Thyroid gland (tissue), 4 donors: ENCODE data around the gene NEK6.

Experiments used
- CTCF ChIP-seq, 6 experiments: fragments of 200-600 bp in 3 of 6; fragments of 450-650 bp in 3 of 6; sonication (generic) in 3 of 6; IDR thresholded peaks; one replicate each; pipeline ENCODE4 v1.5.1; 2016 to 2019; ENCODE audit warnings: antibody characterized with exemption in 6 of 6, mild to moderate bottlenecking in 2 of 6, inconsistent platforms in 1 of 6, moderate library complexity in 1 of 6
- POLR2A ChIP-seq, 2 donors: fragments of 450-650 bp; IDR thresholded peaks; one replicate each; pipeline ENCODE4 v1.6.1; 2017; ENCODE audit warnings: antibody characterized with exemption in 2 of 2, mild to moderate bottlenecking in 2 of 2, moderate library complexity in 1 of 2

- TF ChIP-seq POLR2A (IDR thresholded peaks at IDR 0.05) (no peak), CTCF (IDR thresholded peaks at IDR 0.05) (no peak)
Observed at GRCh38 chr9:124210697-124211096, 47.1 kb upstream of the NEK6 start.
